HG03521 (cell line): Measurements from ENCODE around the gene GORASP1.

Experiments
- ATAC-seq: cut with Tn5 transposase; IDR thresholded peaks from one replicate; pipeline ENCODE4 v1.9.1; 2021; ENCODE audit warnings: mild to moderate bottlenecking, moderate library complexity; ENCODE audit not compliant: unreplicated experiment

GORASP1 gene

GRCh38 chr3:39126532-39127071 is 19.2 kb upstream of the GORASP1 start:
- ATAC-seq, result no peak

DNA sequence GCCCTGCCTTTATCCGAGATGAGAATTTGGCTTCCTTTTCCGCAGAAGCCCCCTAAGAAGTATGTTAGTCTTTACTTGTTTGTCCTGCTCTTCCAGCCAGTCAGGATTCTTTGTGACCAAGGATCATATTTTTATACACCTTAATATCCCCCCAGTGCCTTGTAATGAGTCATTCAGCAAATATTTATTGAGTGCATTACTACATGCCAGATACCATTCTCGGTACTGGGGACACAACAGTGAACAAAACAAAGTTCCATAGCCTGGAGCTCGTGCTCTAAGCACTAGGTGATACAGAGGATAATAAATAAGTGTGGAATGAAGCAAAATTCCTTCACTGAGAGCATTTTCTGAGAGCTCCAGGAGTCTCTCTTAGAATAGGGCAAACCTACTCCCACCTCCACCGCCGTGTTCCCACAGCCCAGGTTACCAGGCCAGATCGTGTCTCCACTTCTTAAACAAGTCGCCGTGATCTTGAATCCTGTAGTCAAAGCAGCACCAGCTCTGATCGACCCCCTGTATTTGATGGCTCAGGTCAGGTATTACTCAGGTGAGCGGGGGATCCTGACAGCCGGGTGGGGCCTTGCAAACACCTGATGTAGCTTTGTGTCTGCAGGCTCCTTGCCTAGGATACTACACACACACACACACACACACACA is 18.5 kb upstream of the GORASP1 start:
- ATAC-seq, result no peak

- ATAC-seq, result no peak
Observed at GRCh38 chr3:39124876-39125840, 17.7 kb upstream of the GORASP1 start.

GRCh38 chr3:39122813-39123212 is 15.4 kb upstream of the GORASP1 start:
- ATAC-seq, result peak; percentile 60

DNA sequence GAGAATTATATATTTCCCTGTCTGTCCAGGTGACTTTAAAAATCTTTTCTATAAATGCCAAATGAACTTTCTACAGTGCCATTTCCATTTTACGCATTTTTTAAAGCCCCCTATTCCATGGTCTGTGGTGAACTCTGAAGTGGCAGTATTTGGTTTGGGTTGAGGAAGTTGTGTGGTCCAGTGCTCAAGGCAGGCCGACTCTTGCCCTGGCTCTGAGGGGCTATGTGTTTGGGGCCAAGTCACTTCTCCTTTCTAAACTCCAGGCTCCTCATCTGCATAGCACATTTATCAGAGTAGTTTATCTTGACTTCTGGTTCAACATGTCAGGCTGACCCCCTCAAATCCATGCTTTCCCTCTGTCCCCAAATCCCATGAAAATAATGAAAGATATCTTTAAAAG is 14.2 kb upstream of the GORASP1 start:
- no peak for ATAC-seq

- ATAC-seq, result no peak
Observed at GRCh38 chr3:39118931-39119660, 11.7 kb upstream of the GORASP1 start.

DNA sequence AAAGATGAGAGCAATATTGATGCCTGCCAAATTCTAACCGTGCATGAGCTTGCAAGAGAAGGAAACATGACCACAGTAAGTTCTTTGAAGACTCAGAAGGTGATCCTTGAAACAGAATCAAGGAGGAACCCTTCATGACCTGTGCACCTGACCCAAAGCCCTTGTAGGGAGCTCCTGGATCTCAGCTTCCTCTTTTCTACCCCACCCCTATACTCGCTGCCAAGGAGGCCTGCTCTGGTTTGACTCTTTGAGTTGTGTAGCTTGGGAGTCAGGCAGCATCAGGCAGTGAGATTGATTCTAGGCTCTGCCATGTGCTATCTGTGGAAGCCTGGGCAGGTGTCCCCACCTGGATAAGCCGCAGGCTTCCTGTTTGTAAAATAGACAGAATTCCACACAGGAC is 10.7 kb upstream of the GORASP1 start:
- no peak for ATAC-seq

DNA sequence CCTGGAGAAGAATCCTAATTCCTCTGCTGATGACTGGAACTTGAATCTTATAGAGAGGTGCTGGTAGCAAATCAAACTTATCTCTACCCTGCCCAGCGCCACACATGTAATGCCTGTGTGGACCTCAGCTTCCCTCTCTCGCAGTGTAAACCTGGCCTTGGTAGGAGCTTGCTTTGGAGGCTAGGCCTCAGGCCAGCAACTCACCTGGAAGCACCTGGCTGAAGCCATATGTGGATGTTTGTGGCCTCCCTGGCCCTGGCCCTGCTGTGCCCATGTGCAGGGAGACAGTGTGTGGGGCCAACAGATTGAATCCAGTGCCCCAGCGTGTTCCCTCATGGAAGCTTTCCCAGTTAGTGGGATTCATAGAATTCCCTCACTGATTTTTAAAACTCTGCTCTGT is 8.4 kb upstream of the GORASP1 start:
- no peak for ATAC-seq

- no peak for ATAC-seq
Observed at GRCh38 chr3:39114456-39114855, 7.0 kb upstream of the GORASP1 start.

DNA sequence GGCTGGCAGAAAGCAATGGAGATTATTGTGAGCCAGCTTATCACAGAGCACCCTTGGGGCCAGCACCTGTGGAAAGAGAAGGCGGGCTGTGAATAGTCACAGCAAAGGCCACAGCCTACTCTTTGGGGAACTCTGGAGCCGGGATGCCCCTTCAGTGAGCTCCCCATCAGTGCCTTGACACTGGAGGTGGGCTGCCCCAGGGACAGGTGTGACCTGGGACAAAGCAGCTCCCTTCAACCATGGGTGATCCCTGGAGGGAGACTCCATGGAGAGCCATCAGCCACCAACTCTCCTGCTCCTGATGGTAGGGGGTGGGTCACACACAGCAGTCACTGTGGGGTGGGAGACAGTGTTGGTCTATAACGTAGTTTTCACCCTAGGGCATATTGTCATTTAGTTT is 5.9 kb upstream of the GORASP1 start:
- ATAC-seq, result no peak

GRCh38 chr3:39112535-39112934 is 5.1 kb upstream of the GORASP1 start:
- no peak for ATAC-seq

DNA sequence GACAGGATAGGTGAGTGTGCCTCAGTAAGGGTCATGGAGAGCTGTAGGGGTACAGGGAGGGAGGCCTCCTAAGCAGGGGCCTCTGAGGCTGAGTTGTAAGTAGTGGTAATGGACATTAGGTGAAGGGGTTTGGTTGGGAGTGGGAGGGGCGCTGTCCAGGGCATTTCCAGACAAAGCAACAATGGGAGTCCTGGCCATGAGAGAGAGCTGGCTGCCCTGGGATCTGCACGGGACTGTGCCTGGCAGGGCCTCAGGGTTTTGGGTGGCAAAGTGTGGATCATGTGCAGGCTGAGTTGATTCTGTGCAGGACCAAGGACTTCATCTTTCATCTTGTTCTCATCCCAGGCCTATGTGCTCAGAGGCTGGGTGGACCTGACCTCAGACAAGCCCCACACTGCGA is 4.7 kb upstream of the GORASP1 start:
- no peak for ATAC-seq

- no peak for ATAC-seq
Observed at GRCh38 chr3:39110041-39110639, 2.7 kb upstream of the GORASP1 start.

- no peak for ATAC-seq
Observed at GRCh38 chr3:39109086-39109485, 1.7 kb upstream of the GORASP1 start.

- ATAC-seq, result peak; percentile 71
Observed at GRCh38 chr3:39108200-39108710, 828 bp upstream of the GORASP1 start.

- ATAC-seq, result no peak
Observed at GRCh38 chr3:39106851-39107387, 508 bp downstream of the GORASP1 start.

GRCh38 chr3:39106281-39106811 is 1.1 kb downstream of the GORASP1 start:
- no peak for ATAC-seq

DNA sequence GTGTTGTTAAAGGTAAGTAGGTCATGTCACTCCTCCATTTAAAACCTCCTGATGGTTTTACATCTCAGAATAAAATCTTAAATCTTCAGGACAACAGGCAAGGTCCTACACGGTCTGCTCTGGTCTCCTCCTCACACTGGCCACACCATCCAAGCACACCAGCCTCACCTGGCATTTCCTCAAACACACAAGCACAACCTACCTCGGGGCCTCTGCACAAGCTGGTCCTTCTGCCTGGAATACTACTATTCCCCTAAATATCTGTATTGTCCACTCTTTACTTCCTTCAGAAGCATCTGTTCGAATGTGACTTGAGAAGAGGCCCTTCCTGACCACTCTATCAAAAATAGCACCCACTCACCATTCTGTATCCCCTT is 1.8 kb downstream of the GORASP1 start:
- no peak for ATAC-seq

DNA sequence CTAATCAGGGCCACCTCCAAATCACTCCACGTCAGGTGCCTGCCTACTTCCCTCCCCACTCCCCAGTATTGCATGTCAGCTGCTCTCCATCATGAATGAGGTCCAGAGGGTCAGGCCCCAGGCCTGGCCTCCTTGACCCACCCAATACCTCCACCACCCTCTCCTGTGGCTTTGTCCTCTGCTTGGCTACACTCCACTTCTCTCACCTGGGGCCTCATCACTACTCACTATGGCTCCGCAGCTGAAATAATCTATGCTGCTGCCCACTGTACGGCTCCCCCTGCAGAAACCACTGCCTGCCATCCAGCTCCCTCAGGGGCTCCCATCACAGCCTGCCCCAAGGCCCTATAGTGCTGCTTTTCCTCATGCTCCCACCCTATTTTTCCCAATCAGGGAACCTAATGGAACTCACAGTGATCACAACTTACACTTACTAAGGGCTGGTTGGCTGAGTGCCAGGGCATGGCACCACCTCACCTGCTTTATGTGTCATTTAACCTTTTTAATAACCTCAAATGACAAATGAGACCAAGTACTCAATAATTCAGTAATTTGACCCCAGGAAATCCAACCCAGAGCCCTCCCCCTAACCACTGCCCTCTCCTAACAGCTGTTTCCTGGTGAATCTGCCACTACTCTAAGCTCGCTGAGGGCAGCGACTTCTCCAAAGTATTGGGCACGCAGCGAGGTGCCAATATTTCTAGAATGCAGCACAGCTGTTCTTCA is 2.3 kb downstream of the GORASP1 start:
- ATAC-seq, result no peak
